Esophagus squamous epithelium (tissue), 4 donors: ENCODE measurements around the gene RUNX1.

ENCODE experiments used
- POLR2A ChIP-seq, 4 donors: fragments of 450-650 bp; IDR thresholded peaks; one replicate each; pipeline ENCODE4 v1.6.1; 2017; ENCODE audit warnings: antibody characterized with exemption in 4 of 4, mild to moderate bottlenecking in 4 of 4, moderate library complexity in 3 of 4
- TF ChIP-seq, protein P1 (sequence below), 6 experiments: fragments of 450-650 bp in 4 of 6; fragments of 200-600 bp in 2 of 6; sonication (generic) in 2 of 6; IDR thresholded peaks; one replicate each; pipeline ENCODE4 v1.5.1; 2016 to 2019; ENCODE audit warnings: antibody characterized with exemption in 6 of 6, mild to moderate bottlenecking in 4 of 6, moderate library complexity in 4 of 6

DNA sequence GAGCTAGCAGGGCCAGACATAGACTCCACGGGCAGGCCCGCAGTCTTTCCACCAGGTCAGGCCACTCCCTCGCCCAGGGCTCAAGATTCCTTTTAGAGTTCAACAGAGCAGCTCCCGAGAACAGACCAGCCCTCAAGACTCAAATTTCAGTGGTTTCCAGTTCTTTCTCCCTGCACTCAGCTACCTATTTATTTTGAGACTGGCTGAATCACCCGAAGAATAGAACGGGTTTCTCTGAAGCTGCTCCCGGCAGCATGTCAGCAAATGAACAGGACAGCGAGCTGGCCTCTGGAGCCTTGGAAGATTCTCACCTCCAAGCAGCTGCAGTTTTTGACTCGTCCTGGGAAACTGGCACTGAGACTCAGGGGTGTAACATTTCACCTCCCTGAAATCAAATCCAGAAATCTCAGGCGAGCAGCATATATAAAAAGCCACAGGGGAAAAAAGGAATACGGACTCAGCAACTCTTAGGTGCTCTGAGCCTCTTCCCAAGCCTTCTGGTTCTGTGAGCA lies 202.4 kb downstream of the RUNX1 start:
- TF ChIP-seq, protein P1, sequence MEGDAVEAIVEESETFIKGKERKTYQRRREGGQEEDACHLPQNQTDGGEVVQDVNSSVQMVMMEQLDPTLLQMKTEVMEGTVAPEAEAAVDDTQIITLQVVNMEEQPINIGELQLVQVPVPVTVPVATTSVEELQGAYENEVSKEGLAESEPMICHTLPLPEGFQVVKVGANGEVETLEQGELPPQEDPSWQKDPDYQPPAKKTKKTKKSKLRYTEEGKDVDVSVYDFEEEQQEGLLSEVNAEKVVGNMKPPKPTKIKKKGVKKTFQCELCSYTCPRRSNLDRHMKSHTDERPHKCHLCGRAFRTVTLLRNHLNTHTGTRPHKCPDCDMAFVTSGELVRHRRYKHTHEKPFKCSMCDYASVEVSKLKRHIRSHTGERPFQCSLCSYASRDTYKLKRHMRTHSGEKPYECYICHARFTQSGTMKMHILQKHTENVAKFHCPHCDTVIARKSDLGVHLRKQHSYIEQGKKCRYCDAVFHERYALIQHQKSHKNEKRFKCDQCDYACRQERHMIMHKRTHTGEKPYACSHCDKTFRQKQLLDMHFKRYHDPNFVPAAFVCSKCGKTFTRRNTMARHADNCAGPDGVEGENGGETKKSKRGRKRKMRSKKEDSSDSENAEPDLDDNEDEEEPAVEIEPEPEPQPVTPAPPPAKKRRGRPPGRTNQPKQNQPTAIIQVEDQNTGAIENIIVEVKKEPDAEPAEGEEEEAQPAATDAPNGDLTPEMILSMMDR (IDR thresholded peaks at IDR 0.05), result no peak
- TF ChIP-seq POLR2A (IDR thresholded peaks at IDR 0.05), result no peak
